ENCODE measurements around the gene NINL.
"Not testable (repeated sequence)": the region's sequence is repeated elsewhere in the genome, so short reads cannot be mapped to it uniquely, and the experiment has no call there.

The NINL gene

GRCh38 chr20:25483431-25484132, 101.7 kb downstream of the NINL start:
- no peak for DNase-seq (ENCODE audit: low spot score)

DNA sequence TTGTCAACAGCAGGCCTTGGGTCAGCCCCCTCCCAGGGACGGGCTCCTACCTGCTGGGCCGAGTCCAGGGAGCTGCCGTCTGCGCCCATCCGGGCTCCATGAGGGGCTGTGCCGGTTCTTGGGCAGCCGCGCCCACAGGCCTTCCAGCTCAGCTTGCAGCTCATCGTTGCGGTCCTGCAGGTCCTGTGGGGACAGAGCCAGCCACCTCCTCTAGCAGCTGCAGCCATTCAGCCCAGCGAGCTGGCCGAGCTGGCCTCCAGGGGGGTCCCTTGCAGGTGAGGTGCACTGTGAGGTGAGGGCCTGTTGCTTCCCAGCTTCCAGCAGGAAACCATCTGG, 103.4 kb downstream of the NINL start:
- DNase-seq (ENCODE audit: low spot score): no peak

DNA sequence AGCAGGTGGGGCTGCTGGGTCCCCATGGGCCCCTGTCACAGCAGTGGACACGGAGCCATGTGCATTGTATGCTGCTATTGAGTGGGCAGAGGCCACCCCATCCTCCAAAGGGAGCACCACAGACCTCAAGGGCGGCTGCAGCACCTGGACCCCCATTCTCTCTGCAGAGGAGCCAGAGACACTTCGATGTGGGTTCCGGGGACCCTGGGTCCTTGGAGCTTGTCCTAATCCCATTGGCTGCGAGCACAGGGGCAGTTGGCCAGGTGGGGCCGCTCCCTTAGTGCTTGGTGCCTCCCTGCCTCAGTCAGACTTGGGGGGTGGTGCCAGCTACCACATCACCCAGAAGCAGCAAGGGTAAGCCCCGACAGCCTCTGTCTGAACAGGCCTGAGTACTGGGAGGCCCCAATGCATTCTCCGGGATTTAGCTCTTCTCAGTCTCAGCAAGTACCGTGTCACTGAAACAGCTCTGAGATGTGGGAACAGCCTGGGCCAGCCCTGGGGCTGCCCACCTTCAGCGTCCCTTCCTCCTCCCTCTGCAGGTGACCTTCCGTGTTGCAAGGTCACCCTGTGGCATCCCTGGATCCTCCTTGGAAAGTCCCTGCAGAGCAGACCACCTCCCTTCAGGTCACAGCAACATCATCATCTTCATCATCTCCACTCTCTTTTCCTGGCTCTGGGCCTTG, 104.0 kb downstream of the NINL start:
- DNase-seq (ENCODE audit: low spot score): no peak

DNA sequence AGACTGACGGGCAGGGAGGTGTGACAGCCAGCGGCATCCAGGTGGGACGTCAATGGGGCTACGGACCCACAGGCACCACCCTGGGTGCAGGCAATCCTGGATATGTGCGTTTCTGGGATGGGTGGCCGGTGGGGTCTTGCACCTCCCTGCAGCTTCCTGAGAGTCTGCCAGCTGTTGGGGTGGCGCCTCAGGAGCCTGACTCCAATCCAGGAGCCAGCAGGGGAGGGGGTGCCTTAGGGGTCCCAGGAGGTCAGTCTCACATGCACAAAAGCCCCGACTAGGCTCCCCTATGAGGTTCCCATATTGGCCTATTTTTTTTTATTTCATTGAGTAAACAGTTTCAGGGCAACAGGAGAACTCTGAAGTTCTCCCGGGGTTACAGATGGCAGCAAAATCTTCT, 104.5 kb downstream of the NINL start:
- no peak for DNase-seq (ENCODE audit: low spot score)

DNA sequence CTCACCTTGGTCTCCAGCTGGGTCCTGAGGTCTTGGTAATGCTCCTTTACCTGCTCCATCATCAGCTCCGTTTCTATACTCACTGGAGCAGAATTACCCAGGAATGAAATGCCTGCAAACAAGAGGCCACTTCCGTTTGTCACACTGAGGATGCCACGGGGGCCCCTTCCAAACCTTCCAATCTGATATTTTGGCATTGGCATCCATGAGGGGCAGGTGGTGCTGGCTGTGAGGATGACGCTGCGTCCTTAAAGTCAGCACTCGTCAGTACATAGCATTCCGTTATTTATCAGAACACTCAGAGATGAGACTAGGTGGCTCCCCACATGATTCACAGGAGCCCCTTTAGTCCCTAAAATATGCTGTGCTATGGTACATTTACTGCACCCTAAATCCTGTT, 105.2 kb downstream of the NINL start:
- DNase-seq (ENCODE audit: low spot score): no peak

GRCh38 chr20:25479638-25480037, 105.7 kb downstream of the NINL start:
- DNase-seq (ENCODE audit: low spot score): no peak

DNA sequence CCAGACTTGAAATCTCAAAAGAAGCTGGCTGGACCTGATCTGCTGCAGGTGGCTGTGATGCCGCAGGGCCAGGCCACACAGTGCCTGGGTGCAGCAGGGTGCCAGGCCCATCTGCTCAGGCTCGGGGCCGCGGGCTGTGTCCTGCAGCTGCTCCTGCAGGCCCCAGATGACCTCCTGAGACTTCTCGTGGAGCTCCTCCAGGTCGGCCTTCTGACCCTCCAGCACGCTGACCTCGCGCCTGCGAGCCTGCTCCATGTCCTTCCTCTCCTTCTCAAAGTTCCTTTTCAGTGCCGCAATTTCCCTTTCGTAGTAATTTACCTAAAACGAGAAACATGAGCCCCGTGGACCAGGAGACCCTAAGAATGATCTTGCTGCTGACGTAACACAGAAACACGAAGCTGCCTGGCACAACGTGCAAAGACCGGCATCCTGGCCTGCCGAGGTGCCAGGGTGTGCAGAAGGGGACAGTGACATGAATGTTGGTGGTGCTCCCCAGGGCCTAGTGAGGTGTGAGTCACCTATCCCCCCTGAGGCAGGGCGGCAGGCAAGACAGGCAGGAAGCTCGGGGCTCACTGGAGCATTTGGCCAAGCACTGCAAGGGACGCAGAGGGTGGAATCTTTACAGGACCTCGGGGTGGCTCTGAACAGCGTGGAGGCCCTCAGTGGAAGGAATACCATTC, 106.3 kb downstream of the NINL start:
- DNase-seq (ENCODE audit: low spot score): no peak

DNA sequence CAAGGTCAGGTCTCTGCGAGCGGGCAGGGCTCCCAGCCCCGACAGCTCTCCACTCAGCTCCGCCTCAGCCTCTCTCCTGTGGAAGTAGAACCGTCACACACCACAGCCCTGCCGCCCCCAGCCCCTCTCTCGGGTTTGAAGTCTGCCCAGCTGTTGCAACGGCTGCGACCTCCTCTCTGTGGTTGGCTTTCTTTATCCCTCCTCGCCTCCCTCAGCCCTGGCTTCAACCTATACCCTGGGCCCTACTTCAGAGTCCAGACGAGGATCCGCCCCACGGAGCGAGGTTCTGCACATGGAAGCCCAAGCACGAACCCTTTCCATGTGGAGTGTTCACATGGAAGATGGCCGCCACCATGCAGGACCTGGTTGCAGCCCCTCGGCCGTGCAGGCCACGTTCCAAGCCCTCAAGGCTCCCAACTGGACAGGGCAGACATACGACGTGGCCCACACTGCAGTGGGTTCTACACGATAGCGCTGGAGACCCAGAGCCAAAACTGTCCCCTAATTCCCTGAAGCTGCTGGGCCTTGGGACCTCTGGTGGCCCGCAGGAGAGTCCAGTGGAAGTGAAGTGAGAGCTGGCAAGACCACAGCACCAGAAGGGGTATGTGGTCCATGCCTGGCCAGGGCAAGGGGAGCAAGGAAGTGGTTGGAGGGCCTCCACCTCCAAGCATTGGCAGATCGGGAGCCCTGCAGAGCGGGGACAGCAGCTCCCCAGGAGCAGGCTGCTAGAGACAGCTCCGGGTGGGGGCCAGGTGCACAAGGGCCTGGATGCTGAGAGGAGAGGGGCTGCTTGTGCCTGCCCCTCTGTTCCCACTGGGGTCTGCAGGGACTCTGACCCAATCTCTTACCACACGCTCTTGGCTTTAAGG, 108.1 kb downstream of the NINL start:
- DNase-seq (ENCODE audit: low spot score): no peak

GRCh38 chr20:25476106-25477013, 109.0 kb downstream of the NINL start:
- no peak for DNase-seq (ENCODE audit: low spot score)

- not testable (repeated sequence) for DNase-seq (ENCODE audit: low spot score)
Observed at GRCh38 chr20:25473297-25473696, 112.0 kb downstream of the NINL start.

DNA sequence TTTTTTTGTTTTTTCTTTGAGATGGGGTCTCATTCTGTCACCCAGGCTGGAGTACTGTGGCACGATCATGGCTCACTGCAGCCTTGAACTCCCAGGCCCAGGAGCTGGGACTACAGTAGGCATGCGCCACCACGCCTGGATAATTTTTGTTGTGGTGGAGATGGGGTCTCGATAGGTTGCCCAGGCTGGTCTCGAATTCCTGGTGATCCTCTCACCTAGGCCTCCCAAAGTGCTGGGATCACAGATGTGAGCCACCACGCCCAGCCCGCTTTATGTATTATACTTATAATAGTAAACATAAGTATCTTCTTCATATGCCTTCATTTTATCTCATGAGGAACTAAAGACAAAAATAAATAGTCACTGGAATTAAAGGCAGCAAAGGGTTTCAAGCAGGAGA, 114.3 kb downstream of the NINL start:
- DNase-seq (ENCODE audit: low spot score): no peak

DNA sequence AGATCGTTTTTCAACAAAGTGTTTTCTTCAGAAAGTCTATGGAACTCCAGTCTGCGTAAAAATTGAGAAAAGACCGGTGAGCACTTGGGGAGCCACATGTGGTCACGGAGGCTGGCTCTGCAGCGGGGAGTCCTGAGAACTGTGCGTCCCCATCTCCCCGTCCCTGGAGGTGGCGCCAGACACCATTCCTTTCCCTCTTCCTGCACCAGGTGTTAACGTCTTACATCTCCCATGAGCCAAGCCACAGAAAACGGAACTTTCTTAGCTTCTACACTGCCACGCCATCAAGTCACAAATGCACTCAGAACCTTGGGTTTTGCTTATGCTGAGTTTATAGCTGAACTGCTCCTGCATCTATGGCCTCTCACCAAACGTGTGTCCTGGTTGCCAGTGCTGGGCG, 115.3 kb downstream of the NINL start:
- DNase-seq (ENCODE audit: low spot score): peak; percentile 46

DNA sequence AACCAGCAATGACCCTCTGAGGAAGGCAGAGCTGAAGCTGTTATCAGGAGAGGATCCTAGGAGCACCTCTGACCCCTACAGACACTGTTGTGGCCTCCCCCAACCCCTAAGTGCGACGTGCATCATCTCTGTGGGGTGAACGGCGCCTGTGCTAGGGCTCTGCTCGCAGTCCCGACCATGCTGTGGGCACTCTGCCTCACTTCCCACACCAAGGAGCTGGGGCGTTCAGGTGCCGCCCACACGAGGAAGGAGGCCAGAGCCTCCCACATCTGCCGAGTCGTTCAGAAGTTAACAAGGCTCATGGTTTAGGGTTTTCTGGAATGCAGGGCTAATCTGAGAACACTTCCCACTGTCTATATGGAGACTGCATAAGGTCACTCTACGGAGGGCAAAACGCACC, 115.8 kb downstream of the NINL start:
- DNase-seq (ENCODE audit: low spot score): no peak

- no peak for DNase-seq (ENCODE audit: low spot score)
Observed at GRCh38 chr20:25468126-25469075, 116.9 kb downstream of the NINL start.

GRCh38 chr20:25467441-25467840, 117.9 kb downstream of the NINL start:
- DNase-seq (ENCODE audit: low spot score): no peak

- no peak for DNase-seq (ENCODE audit: low spot score)
Observed at GRCh38 chr20:25466846-25467245, 118.5 kb downstream of the NINL start.

DNA sequence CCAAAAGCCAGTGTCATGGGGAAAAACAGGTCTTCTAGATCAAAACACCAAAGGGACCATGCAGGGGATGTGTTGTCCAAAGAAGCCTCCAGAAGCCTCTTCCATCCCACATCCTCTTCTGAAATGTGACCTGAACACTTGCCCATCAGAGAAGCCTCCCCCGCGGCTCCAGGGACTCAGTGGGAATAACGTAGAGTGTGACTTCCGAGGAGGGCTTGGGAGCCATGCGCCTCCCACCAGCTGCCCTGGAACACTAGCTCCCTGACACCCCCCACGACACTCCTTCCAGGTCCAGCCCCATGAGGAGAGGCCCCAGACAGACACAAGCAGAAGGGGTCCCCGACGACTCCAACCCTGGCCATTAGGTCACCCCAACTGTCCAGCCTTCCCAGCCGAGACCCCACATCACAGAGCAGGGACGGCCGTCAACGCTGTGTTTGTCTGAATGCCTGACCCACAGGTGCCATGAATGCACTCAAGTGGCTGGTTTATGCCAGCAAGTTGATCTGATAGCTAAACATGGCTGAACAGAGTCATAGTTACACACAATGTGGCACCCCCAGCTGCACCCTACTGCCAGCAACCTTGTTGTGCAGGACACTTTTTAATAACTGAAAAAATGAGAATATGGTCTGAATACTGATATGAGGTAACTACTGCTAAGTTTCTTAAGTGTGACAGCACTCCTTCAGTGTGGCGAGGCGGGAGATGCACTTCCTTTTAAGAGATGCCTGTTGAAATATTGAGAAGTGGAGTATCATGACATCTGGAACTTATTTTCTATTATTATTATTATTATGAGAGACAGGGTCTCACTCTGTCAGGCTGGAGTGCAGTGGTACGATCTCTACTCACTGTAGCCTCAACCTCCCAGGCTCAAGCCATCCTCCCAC, 119.8 kb downstream of the NINL start:
- no peak for DNase-seq (ENCODE audit: low spot score)

GRCh38 chr20:25464501-25465242, 120.7 kb downstream of the NINL start:
- no peak for DNase-seq (ENCODE audit: low spot score)

All from germinal center (tissue), 1 donor.